GM18505 (cell line): ENCODE measurements around the gene IFIT2.

ENCODE experiments used
- ATAC-seq: cut with Tn5 transposase; IDR thresholded peaks from one replicate; pipeline ENCODE4 v1.9.1; 2021; ENCODE audit not compliant: unreplicated experiment
- POLR2A ChIP-seq: IDR thresholded peaks from 4 replicates; pipeline ENCODE4 v1.6.1; 2011; ENCODE audit warnings: borderline replicate concordance; ENCODE audit not compliant: insufficient read depth, insufficient read length; ENCODE audit errors: extremely low read depth

Gene IFIT2

GRCh38 chr10:89346405-89347254, 44.8 kb downstream of the IFIT2 start:
- TF ChIP-seq POLR2A = no peak
- no peak for ATAC-seq

- no peak for TF ChIP-seq POLR2A
- no peak for ATAC-seq
Measured at GRCh38 chr10:89347701-89348457, 46.0 kb downstream of the IFIT2 start.

GRCh38 chr10:89348481-89348880, 46.6 kb downstream of the IFIT2 start:
- ATAC-seq = no peak
- TF ChIP-seq POLR2A = no peak

- ATAC-seq = no peak
- TF ChIP-seq POLR2A = no peak
Measured at GRCh38 chr10:89348975-89349374, 47.1 kb downstream of the IFIT2 start.

GRCh38 chr10:89350631-89351315, 48.9 kb downstream of the IFIT2 start:
- peak; percentile 45 for ATAC-seq

- ATAC-seq = peak; percentile 79
- TF ChIP-seq POLR2A = no peak
Measured at GRCh38 chr10:89351412-89351779, 49.5 kb downstream of the IFIT2 start.

GRCh38 chr10:89351780-89352597, 50.1 kb downstream of the IFIT2 start:
- ATAC-seq = no peak

GRCh38 chr10:89352802-89353201, 51.0 kb downstream of the IFIT2 start:
- ATAC-seq = no peak
- TF ChIP-seq POLR2A = no peak

More at GRCh38 chr10:89351780-89352597, 50.1 kb downstream of the IFIT2 start:
- TF ChIP-seq POLR2A = no peak

GRCh38 chr10:89355394-89355931, 53.6 kb downstream of the IFIT2 start:
- no peak for TF ChIP-seq POLR2A
- ATAC-seq = no peak

GRCh38 chr10:89357096-89357495, 55.2 kb downstream of the IFIT2 start:
- no peak for TF ChIP-seq POLR2A
- ATAC-seq = no peak

- no peak for TF ChIP-seq POLR2A
- no peak for ATAC-seq
Measured at GRCh38 chr10:89357975-89358374, 56.1 kb downstream of the IFIT2 start.
